ENCODE results near the gene ATP4B.

The ATP4B gene

DNA sequence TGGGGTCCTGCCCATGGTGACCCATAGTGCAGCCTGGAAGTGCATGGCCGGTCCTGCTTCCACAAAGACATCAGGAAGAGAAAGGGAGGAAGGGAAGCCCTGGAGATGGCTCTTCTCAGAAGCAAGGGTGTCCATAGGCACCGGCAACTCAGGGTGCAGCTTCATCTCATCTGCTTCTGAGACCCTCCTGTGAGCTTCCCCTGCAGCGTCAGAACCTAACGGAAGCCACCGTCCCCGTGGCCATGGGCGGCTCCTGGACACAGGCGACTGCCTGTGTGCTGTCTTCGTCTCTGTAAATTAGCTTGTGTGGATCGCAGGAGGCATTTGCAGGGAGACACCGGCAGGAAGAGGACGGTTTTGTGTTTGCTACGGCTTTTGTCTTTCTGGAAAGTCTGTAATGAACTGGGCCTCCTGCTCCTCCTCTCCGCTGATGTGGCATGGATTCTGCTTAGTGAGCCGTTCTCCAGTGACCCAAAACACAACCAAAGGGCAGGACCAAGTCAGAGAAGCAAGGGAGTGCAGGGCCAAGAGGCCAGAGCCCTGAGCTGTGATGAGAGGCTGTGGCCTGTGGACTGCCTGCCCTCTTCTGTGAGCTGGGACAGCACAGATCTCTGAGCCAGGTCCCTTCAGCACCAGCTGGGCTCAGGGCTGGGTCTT lies 2.5 kb downstream of the ATP4B start:
- TF ChIP-seq, protein P1, sequence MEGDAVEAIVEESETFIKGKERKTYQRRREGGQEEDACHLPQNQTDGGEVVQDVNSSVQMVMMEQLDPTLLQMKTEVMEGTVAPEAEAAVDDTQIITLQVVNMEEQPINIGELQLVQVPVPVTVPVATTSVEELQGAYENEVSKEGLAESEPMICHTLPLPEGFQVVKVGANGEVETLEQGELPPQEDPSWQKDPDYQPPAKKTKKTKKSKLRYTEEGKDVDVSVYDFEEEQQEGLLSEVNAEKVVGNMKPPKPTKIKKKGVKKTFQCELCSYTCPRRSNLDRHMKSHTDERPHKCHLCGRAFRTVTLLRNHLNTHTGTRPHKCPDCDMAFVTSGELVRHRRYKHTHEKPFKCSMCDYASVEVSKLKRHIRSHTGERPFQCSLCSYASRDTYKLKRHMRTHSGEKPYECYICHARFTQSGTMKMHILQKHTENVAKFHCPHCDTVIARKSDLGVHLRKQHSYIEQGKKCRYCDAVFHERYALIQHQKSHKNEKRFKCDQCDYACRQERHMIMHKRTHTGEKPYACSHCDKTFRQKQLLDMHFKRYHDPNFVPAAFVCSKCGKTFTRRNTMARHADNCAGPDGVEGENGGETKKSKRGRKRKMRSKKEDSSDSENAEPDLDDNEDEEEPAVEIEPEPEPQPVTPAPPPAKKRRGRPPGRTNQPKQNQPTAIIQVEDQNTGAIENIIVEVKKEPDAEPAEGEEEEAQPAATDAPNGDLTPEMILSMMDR (conservative IDR thresholded peaks at IDR 0.05; ENCODE audit: low read depth, low read length) = no peak
- DNase-seq (ENCODE audit: low read depth) = no peak
- H3K4me3 ChIP-seq (ENCODE audit: low read length) = no peak overlapping the region

DNA sequence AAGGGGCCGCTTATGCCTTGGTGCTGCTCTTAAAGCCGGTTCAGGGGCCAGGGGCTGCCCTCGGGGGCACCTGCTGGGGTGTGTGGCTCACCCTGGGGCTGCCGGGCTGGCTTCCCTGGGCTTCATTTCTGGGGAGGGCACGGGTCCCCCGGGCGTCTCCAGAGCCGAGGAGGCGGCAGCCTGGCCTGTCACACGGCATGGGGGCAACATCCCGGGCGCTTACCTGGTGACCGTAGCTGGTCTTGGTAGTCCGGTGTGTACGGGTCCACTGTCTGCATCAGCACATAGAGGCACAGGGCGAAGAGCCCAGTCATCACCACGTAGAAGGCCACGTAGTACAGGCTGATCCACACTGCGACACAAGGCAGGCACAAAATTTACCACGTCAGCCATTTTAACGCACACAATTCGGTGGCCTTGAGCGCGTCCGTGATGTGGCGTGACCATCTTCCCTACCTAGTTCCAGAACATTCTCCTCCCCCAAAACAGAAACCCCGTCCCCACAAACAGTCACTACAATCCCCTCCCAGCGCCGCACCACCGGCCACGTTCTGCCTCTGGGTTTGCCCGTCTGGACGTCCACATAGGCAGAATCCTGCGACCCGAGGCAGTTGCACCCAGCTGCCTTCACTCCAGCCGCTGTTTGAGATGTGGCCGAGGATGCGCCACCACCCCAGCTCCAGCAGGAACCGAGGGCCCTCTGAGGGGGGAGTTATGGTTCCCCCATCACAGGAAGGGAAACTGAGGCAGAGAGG lies 3.2 kb downstream of the ATP4B start:
- TF ChIP-seq, protein P1 (conservative IDR thresholded peaks at IDR 0.05; ENCODE audit: low read depth, low read length) = no peak
- DNase-seq (ENCODE audit: low read depth) = no peak
- H3K4me3 ChIP-seq (ENCODE audit: low read length) = no peak overlapping the region

DNA sequence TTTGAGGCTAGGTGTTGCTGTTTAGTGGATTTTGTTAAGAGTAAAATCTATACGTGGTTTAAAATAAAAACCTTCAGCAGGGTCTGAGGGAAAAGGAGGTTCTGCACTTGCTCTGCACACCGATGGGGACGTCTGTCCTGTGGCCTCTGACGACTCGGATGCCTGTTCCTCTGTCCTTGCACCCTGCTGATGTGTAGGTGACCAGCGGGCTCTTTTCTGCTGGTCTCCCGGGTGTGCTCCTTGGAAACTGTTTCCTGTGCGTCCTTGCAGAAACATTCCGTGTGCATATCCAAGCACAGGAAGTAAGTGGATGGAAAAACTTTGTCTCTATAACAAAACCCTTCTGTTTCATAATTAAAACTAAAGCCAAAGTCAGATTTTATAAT lies 3.8 kb downstream of the ATP4B start:
- no peak for DNase-seq (ENCODE audit: low read depth)
- H3K4me3 ChIP-seq (ENCODE audit: low read length) = no peak overlapping the region
- TF ChIP-seq, protein P1 (conservative IDR thresholded peaks at IDR 0.05; ENCODE audit: low read depth, low read length) = no peak

DNA sequence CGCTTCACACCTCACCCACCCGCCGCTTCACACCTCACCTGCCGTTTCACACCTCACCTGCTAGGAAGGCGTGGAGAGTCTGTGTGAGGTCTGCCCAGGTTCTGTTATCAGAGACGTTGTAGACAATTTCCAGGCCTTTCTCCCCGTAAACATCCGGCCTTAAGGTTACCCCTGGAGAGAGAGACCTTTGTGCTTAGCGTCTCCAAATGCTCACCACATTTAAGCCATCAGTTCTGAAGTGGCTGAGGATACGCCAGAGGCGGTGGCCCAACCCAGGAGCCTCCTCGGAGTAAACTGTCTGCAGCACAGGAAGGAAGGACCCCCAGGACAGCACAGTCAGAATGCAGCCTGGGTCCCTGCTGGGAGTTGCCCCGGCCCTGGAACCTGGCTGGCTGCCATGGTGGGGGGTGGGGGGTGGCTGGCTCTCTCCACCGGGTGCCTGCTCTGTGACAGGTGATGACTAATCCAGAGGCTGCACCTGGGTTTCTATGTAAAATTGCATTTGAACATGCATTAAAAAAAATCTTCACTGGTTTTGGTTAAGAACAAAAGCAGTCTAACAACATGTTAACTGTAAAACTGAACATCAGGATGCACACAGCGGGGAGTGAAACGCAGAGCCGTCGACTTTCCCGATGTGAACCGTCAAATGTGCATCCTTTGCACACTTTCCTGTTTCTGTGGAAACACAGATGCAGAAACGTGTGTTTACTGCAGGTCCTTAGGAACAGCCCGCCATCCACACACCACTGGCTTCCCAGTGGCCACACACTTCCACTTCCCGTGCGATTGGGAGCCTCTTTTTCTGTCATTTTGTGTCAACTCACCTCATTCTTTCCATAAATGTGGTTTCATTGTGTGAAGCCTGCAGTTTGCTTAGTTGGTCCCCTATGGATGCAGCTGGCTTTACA lies 4.5 kb downstream of the ATP4B start:
- TF ChIP-seq, protein P1 (conservative IDR thresholded peaks at IDR 0.05; ENCODE audit: low read depth, low read length) = no peak
- DNase-seq (ENCODE audit: low read depth) = no peak
- H3K4me3 ChIP-seq (ENCODE audit: low read length) = no peak overlapping the region

DNA sequence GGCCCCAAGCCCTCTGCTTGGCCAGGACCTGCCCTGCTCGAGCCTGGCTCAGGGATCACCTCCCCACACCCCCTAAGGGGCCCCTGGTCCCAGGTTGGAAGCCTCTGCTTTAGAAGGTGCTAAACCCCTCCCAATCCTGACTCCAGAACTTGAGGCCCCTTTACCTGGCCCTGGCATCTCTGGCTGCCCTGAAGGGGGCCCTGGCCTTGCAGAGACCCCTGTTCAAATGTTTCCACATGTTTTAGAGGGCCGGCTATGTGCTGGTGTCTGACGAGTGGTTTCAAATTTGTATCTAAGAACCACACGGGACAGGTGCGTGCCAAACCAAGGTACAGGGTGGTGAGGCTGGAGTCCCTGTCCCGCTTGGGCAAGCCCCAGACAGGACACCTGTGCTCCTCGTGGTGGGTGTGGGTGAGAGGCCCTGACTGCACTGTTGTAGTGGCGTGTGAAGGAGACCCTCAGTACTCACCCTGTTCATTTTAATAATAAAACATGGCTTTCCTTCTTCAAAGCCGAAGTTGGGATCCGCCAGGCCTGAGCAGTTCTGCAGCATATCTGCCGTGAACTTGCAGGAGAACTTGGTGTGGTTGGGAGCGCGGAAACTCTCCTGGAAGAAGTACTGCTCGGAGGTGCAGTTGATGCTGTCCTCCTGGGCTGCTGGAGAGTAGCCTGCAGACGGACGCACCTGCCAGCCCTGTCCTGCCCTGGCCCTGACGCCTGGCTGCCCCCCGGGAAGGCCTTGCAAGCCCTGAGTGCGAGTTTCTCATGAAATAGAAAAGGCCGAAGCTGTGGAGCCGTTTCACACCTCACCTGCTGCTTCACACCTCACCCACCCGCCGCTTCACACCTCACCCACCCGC lies 5.4 kb downstream of the ATP4B start:
- TF ChIP-seq, protein P1 (conservative IDR thresholded peaks at IDR 0.05; ENCODE audit: low read depth, low read length) = no peak
- no peak for DNase-seq (ENCODE audit: low read depth)
- no peak overlapping the region for H3K4me3 ChIP-seq (ENCODE audit: low read length)
